Mucosa of descending colon (tissue), 3 donors: ENCODE data around the gene MYBPHL. TPM values are rescaled to one million over a fixed set of nuclear protein-coding genes. Genes with fewer than 3 reads are reported as not detected.

Experiments used
- ATAC-seq: fragments of 200-7000 bp; cut with Tn5 transposase; one replicate; pipeline ENCODE4 v1.9.1; 2020; ENCODE audit warnings: mild to moderate bottlenecking, moderate library complexity
- DNase-seq, 3 donors: peaks; one replicate each; pipeline ENCODE4 v3.0.0-alpha.2; 2020
- H3K36me3 ChIP-seq: fragments of 200-600 bp; one replicate; pipeline ENCODE4 v1.8.0; 2021; ENCODE audit warnings: low read depth, mild to moderate bottlenecking
- H3K4me1 ChIP-seq: fragments of 200-600 bp; one replicate; pipeline ENCODE4 v1.8.0; 2021; ENCODE audit warnings: low read depth, mild to moderate bottlenecking
- H3K4me3 ChIP-seq: fragments of 200-600 bp; one replicate; pipeline ENCODE4 v1.8.0; 2021; ENCODE audit warnings: mild to moderate bottlenecking
- H3K9me3 ChIP-seq: fragments of 200-600 bp; one replicate; pipeline ENCODE4 v1.8.0; 2021; ENCODE audit warnings: mild to moderate bottlenecking
- intact Hi-C, 2 donors: fragments of 100-400 bp; cut with DNase I in 1 of 2; cut with micrococcal nuclease in 1 of 2; formaldehyde crosslinking; loops; one replicate each; pipeline versions ENCODE4 v1.11.0 to v1.11.1; 2022; cut with DNase I, micrococcal nuclease
- total RNA-seq, 3 donors: library from RNA; stranded (reverse); fragmentation: NEBNext Ultra II Directional in 2 of 3; extraction: Animal tissue kit (Norgen Biotek cat#: 25700) in 2 of 3; gene quantifications; one replicate each; pipeline versions ENCODE4 v1.2.1 to v1.2.4, GENCODE V29; 2021 to 2023
- TF ChIP-seq, protein P1 (sequence below): fragments of 200-600 bp; IDR thresholded peaks from one replicate; pipeline ENCODE4 v1.8.0; 2022; ENCODE audit warnings: antibody characterized with exemption, mild to moderate bottlenecking
- donor health status: DM: no; HTN: no; CAD: no; lungs with moderate emphysema.
- donor health status: DM: no; HTN: no; CAD: no.
- donor health status: DM: no; HTN: yes; CAD: no.

MYBPHL gene
- total RNA-seq, 3 donors from 2014 or later, result not detected

DNA sequence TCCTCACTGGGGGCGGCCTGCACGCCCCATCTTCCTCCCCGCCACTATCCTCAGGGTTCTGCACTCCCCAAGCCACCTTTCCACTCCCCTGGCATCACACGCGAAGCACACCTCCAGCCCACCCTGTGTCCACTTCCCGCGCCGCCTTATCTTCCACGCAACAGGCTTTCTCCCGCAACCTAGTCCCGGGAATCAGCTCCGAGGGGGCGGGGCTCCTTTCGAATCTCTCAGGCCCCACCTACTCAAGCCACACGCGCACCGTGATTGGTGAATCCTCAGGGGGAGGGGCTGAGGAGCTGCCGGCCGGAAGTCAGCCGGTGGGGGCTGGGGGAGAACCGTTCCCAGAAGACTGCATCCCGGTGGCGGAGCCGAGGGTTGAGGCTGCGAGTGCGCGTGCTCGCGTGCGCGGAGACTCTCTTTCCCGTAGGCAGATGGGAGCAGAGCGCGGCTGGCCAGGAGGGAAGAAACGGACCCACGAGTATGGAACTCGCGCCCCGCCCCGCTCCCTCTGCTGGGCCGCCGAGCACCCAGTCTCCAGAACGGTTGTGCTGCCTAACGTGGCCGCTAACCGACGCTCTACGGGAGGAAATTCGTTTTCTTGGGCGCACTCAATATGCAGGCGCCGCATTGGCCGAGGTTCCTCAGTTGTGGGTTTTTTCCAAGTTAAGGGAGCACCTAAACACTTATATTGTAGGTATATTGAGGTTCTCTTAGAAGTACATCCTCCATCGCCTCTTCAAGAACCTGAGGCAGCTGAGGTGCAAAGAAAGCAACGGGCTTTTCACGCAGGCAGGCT, 23.7 kb downstream of the MYBPHL start, which contains the start of gene PSRC1:
TSS of gene PSRC1 (minus strand) at position 194 of the 796 bp plus-strand sequence.
- DNase-seq (peak; percentile 96 to 99 (median 97)), ATAC-seq (peak; percentile 99)
- no peaks in the 10 kb centered on the region for H3K36me3 ChIP-seq
- no peaks in the 10 kb centered on the region for H3K9me3 ChIP-seq
- TF ChIP-seq, protein P1, sequence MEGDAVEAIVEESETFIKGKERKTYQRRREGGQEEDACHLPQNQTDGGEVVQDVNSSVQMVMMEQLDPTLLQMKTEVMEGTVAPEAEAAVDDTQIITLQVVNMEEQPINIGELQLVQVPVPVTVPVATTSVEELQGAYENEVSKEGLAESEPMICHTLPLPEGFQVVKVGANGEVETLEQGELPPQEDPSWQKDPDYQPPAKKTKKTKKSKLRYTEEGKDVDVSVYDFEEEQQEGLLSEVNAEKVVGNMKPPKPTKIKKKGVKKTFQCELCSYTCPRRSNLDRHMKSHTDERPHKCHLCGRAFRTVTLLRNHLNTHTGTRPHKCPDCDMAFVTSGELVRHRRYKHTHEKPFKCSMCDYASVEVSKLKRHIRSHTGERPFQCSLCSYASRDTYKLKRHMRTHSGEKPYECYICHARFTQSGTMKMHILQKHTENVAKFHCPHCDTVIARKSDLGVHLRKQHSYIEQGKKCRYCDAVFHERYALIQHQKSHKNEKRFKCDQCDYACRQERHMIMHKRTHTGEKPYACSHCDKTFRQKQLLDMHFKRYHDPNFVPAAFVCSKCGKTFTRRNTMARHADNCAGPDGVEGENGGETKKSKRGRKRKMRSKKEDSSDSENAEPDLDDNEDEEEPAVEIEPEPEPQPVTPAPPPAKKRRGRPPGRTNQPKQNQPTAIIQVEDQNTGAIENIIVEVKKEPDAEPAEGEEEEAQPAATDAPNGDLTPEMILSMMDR, result peak; percentile 19
- H3K4me1 ChIP-seq, result peaks cover 12% of the 10 kb centered on the region
- H3K4me3 ChIP-seq, result peak within 1 kb of the TSS; percentile 34
- intact Hi-C loops, result no loop called here

DNA sequence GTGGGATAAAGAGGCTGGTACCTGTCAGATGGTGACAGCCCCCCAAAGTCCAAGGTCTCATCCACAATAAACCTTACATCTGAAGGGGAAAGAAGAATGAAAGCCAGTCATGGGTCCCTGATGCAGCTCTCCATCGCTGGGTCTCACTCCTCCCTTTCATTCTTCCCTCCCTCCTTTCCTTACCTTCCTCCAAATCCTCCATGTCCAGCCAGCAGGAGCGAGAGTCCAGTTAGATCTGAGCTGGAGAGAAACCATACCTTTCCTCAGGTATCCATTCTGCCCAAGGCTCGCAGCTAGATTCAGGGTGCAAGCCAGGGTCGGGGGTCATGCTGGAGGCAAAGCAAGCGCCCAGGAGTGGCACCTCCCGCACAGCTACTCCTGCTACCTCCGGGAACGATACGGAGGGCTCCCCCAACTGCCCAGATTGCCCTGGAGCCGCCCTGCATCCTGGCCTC, 24.3 kb downstream of the MYBPHL start:
- TF ChIP-seq, protein P1, result no peak
- Histone ChIP-seq H3K36me3 (no peaks in the 10 kb centered on the region), H3K4me1 (peaks cover 16% of the 10 kb centered on the region), H3K4me3 (no peak overlapping the region), H3K9me3 (no peaks in the 10 kb centered on the region)
- intact Hi-C loops, result no loop called here
- no peak for DNase-seq
- ATAC-seq, result peak; percentile 18

DNA sequence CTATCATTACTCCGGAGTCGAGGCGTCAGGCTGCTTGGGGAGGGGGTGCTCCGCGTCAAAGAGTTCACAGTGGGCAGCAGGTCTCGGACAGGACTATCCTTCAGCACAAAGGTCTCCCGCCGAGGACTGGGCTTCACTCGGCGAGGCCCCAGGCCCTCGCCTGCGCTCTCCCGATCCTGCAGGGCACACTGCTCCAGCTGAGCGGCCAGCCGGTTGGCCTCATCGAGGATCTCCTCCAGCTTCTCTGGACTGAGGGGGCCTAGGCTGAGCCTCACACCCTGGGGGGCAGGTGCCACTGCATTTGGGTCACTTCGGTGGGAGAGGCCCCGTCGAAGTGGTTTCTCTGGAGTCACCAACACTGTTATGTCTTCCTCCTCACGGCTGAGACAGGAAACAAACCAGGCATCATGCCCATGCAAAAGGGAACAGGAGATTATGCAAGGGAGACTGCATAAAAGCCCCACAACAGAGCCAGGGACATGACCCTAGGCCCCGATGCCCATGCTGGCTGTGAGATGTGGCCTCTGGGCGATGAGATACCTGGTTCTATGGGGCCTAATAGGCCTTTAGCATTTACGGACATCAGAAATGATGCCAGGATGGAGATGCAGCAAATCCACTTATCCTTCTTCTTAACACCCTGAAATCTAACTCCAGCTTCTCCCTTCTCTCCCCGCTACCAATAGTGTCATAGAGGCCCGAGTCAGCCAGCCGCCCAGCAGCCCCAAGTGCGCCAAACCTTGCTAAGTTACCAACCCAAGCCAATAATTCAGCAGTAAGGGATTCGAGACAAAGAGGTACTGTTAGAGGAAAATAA, 24.9 kb downstream of the MYBPHL start:
- H3K36me3 ChIP-seq, result no peaks in the 10 kb centered on the region
- TF ChIP-seq, protein P1, result no peak
- intact Hi-C loops, result no loop called here
- peaks cover 21% of the 10 kb centered on the region for H3K4me1 ChIP-seq
- ATAC-seq (no peak), DNase-seq (no peak)
- no peak overlapping the region for H3K4me3 ChIP-seq
- no peaks in the 10 kb centered on the region for H3K9me3 ChIP-seq

DNA sequence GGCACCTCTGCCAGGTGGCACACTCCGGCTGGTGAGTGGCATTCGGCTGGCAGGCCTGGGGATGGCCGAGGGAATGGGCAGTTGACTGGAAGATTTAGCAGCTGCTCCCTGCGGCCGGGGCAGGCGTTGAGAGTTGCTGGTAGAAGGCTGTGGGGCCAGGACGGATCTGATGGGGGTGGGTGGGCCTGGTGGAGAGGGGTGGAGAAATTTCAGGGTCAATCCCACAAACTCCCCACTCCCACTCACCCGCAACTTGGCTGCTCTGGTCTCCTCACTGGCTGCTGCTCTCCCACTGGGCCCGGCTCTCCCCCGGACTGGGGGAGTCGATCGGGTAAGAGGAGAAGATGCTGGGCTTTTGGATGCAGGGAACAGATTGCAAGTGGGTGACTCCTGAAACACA, 25.9 kb downstream of the MYBPHL start:
- no peak for ATAC-seq
- intact Hi-C loops, result no loop called here

DNA sequence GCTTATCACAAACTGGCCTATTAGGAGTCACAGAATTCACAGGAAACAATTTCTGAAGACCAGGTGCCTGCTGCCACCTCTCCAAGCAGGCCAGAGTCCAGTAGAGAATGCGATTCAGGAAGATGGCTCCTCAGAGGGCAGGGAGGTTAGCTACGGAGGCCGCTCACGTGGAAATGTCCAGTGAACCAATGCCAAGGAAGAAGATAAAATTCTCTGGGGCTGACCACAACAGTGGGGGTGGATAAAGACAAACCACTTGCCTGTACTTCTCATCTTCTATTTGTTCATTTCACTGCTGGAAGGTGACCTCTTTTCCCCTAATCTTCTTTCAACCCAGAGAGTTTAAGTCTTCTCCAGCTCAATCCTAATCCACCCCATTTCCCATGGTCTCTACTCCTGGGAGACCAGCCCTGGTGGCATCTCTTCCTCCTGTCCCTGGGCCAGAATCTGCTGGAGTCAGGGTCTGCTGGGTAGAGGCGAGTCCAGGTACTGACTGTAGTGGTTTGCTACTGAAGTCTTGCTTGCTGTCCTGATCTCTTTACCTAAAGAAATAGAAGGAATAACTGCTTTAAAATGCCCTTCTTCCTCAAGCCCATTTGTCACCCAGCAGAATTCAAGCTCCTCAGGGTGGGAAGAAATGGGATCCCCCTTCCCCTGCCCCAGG, 27.1 kb downstream of the MYBPHL start:
- H3K9me3 ChIP-seq, result no peaks in the 10 kb centered on the region
- H3K36me3 ChIP-seq, result no peaks in the 10 kb centered on the region
- intact Hi-C loops, result loop anchor here in 1 of 2 donors (5.0 kb wide), 1 partner anchor 118 kb away; the partner anchor contains the start of gene SORT1
- ATAC-seq (no peak), DNase-seq (no peak)
- TF ChIP-seq, protein P1, result no peak
- peaks cover 21% of the 10 kb centered on the region for H3K4me1 ChIP-seq
- H3K4me3 ChIP-seq, result no peak overlapping the region

More for the DNA sequence above, 25.9 kb downstream of the MYBPHL start:
- Histone ChIP-seq H3K4me1 (peaks cover 21% of the 10 kb centered on the region), H3K36me3 (no peaks in the 10 kb centered on the region), H3K9me3 (no peaks in the 10 kb centered on the region), H3K4me3 (no peak overlapping the region)
- TF ChIP-seq, protein P1, result no peak
- DNase-seq, result no peak
